Uterus (tissue), 2 donors: Measurements from ENCODE around the gene CELF2.

Experiments
- POLR2A ChIP-seq, 2 donors: fragments of 450-650 bp; IDR thresholded peaks; one replicate each; pipeline ENCODE4 v1.6.1; 2016; ENCODE audit warnings: antibody characterized with exemption in 2 of 2, mild to moderate bottlenecking in 1 of 2, moderate library complexity in 1 of 2
- TF ChIP-seq, protein P1 (sequence below), 4 experiments: fragments of 200-600 bp in 2 of 4; fragments of 450-650 bp in 2 of 4; sonication (generic) in 2 of 4; IDR thresholded peaks; one replicate each; pipeline ENCODE4 v1.5.1; 2016 to 2019; ENCODE audit warnings: antibody characterized with exemption in 4 of 4, mild to moderate bottlenecking in 2 of 4, moderate library complexity in 1 of 4

DNA sequence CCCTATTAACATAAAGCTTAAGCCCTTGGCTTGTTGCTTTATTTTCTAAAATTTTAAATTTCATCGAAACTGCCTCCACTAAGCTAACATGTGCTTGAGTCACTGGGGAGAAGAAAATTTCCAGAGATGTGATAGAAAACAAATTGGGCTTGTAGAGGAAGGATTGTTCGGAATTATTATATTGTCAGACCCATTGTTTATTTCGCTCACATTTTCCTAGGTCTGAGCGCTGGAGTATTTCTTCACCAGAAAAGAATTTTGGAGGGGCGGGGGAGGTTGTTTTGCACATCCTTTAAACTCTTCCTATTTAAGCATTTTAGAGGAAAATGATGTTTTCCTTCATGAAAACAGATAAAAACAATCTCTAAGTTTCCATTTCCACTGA lies 29.1 kb downstream of the CELF2 start:
- no peak for TF ChIP-seq POLR2A (IDR thresholded peaks at IDR 0.05)
- TF ChIP-seq, protein P1, sequence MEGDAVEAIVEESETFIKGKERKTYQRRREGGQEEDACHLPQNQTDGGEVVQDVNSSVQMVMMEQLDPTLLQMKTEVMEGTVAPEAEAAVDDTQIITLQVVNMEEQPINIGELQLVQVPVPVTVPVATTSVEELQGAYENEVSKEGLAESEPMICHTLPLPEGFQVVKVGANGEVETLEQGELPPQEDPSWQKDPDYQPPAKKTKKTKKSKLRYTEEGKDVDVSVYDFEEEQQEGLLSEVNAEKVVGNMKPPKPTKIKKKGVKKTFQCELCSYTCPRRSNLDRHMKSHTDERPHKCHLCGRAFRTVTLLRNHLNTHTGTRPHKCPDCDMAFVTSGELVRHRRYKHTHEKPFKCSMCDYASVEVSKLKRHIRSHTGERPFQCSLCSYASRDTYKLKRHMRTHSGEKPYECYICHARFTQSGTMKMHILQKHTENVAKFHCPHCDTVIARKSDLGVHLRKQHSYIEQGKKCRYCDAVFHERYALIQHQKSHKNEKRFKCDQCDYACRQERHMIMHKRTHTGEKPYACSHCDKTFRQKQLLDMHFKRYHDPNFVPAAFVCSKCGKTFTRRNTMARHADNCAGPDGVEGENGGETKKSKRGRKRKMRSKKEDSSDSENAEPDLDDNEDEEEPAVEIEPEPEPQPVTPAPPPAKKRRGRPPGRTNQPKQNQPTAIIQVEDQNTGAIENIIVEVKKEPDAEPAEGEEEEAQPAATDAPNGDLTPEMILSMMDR (IDR thresholded peaks at IDR 0.05) = no peak
